Measurements from ENCODE around the gene IRF8.

- TF ChIP-seq CTCF (IDR thresholded peaks at IDR 0.05) (no peak), POLR2AphosphoS5 (IDR thresholded peaks at IDR 0.05) (no peak), POLR2A (IDR thresholded peaks at IDR 0.05) (no peak)
These were observed 14.0 kb upstream of the IRF8 start for GRCh38 chr16:85884808-85885463.
